ENCODE data around the gene C1S.

DNA sequence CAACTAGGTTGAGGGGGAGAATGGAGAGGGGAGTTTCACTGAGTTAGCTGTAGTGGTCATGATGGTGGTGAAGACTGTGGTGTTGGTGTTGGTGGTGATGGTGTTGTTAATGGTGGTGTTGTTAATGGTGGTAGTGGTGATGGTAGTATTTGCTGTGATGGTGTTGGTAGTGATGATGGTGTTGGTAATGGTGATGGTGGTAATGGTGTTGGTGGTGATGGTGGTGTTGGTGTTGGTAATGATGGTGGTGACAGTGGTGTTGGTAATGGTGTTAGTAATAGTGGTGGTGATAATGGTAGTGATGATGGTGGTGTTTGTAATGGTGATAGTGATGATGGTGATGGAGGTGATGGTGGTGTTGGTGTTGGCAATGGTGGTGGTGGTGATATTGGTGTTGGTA lies 22.6 kb downstream of the C1S start:
- no peak for TF ChIP-seq ZNF121 (tag by site-specific recombination; IDR thresholded peaks at IDR 0.05)
- TF ChIP-seq CTCF (tag by site-specific recombination; IDR thresholded peaks at IDR 0.05), result no peak

Measured in HEK293 (cell line).